ENCODE measurements around the gene GRPEL1. TPM values are rescaled to one million over a fixed set of nuclear protein-coding genes. Genes with fewer than 3 reads are reported as not detected.

GRPEL1 gene
- total and polyA plus RNA-seq, 2 of the 4 experiments (the other 2 are of a cell fraction), result 33.0 to 33.9 TPM

DNA sequence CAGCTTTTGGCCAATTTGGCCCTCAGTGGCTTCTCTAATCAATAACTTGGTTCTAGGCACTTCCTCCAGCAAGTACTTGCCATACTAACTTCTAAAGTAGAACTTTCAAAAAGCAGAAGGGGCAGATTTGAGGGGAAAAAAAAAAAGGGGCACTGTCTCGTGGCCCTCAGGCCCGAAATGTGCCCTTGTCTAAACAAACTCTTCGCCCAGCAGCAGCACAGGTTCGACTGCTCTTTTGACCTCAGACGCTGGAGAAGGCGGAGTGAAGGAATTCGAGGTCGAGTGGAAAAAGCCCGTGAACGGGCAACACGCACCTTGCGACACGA lies 775 bp downstream of the GRPEL1 start:
- peak overlapping the region in 1 of 2 experiments; percentile 55; a peak in 1 of 4 replicates for H4K8ac ChIP-seq (ENCODE audit: low read depth in 2 of 2, low read length in 2 of 2)
- H3K27me3 ChIP-seq (ENCODE audit: control insufficient read depth, insufficient read depth, low read length), result peaks cover 2% of the 10 kb centered on the region; the same call in 1 of the 2 replicates
- peak overlapping the region; percentile 74 for H3K14ac ChIP-seq (replicated peaks; ENCODE audit: low read depth, low read length)
- H4K5ac ChIP-seq (ENCODE audit: low read depth, low read length), result no peak overlapping the region
- peak overlapping the region; percentile 97 for H2AFZ ChIP-seq (replicated peaks; ENCODE audit: low read length, poor library complexity)
- ChIA-PET POLR2A (ENCODE audit: unreplicated experiment) (interaction anchor here (0.6 kb wide), 1 partner anchor 95 kb away, joined by 3 read pairs; no protein-coding TSS in a partner anchor), CTCF (no interaction called here)
- H3K4me2 ChIP-seq (ENCODE audit: low read depth, low read length), result peak overlapping the region; percentile 98
- H2BK5ac ChIP-seq (ENCODE audit: low read depth, low read length, poor library complexity, severe bottlenecking), result peak overlapping the region; percentile 59
- peaks cover 15% of the 10 kb centered on the region for H3K36me3 ChIP-seq (ENCODE audit: control insufficient read depth, insufficient read depth, low read length)
- DNase-seq (no peak), ATAC-seq (ENCODE audit: low read depth) (no peak)
- H2BK120ac ChIP-seq (ENCODE audit: low read depth, low read length), result no peak overlapping the region
- H3K9me1 ChIP-seq (ENCODE audit: insufficient read depth, low read length), result peaks cover 3% of the 10 kb centered on the region; the same call in 1 of the 2 replicates
- no peak overlapping the region for H3K56ac ChIP-seq (ENCODE audit: extremely low read depth, insufficient read depth, low read length)
- in situ Hi-C loops (cut with MboI; ENCODE audit: low sequenced_read_pairs), result no loop called here
- H2AK5ac ChIP-seq (ENCODE audit: low read depth, low read length), result peak overlapping the region; percentile 75
- peak overlapping the region; percentile 99 for H2AK9ac ChIP-seq (replicated peaks; ENCODE audit: low read depth, low read length, poor library complexity)
- peaks cover 20 to 40% of the 10 kb centered on the region in 2 experiments for H3K79me1 ChIP-seq (ENCODE audit: low read depth in 1 of 2, low read length in 2 of 2)
- no peaks in the 10 kb centered on the region for H3K9me3 ChIP-seq (ENCODE audit: control insufficient read depth, insufficient read depth, low read length)
- intact Hi-C loops (cut with micrococcal nuclease), result no loop called here
- peak overlapping the region; percentile 40 for H3K27ac ChIP-seq (ENCODE audit: insufficient read depth, low read length)
- H3K4ac ChIP-seq (ENCODE audit: low read depth, low read length), result peak overlapping the region; percentile 70
- H3K9ac ChIP-seq (ENCODE audit: low read depth, low read length), result peak overlapping the region; percentile 58
- no peak overlapping the region for H2BK20ac ChIP-seq (ENCODE audit: low read depth, low read length)
- H3K4me1 ChIP-seq (ENCODE audit: control insufficient read depth, insufficient read depth, low read length), result peaks cover 7% of the 10 kb centered on the region; the same call in 1 of the 2 replicates
- 0% methylated on average over 7 of the region's 13 CpGs; no CpG with 5 or more reads in 1 of the 2 experiments for WGBS, 2 experiments (ENCODE audit: extremely low coverage in 2 of 2, insufficient read length in 1 of 2)
- TF ChIP-seq RCOR1 (IDR thresholded peaks at IDR 0.05; ENCODE audit: insufficient replicate concordance, low read length), result no peak
- TF ChIP-seq CEBPB (IDR thresholded peaks at IDR 0.05; ENCODE audit: low read depth, low read length), result peak; percentile 32; the same call in 1 of the 2 replicates
- TF ChIP-seq RAD21 (IDR thresholded peaks at IDR 0.05; ENCODE audit: low read length), result no peak
- no peak for TF ChIP-seq SMC3 (IDR thresholded peaks at IDR 0.05; ENCODE audit: low read depth, low read length)
- H3K23ac ChIP-seq (ENCODE audit: low read depth, low read length), result peak overlapping the region; percentile 85; the same call in 1 of the 2 replicates
- H4K20me1 ChIP-seq (ENCODE audit: insufficient read depth, low read length), result peaks cover 19% of the 10 kb centered on the region
- H4K91ac ChIP-seq (ENCODE audit: insufficient read depth, low read depth, low read length), result peak overlapping the region; percentile 47; the same call in 1 of the 2 replicates
- H3K18ac ChIP-seq (ENCODE audit: low read depth, low read length), result no peak overlapping the region
- dilution Hi-C loops (cut with HindIII; ENCODE audit: low sequenced_read_pairs, unreplicated experiment), result no loop called here
- BruUV-seq (replicated peaks), result TSS peak; percentile 34
- H3K4me3 ChIP-seq (ENCODE audit: insufficient read depth, low read depth, low read length), result peak overlapping the region; percentile 55
- H2BK15ac ChIP-seq (ENCODE audit: low read depth, low read length), result no peak overlapping the region

All from IMR-90 (cell line).